Cerebellar nuclear complex (tissue), 1 donor: ENCODE measurements around the gene GMPPA.
A peak's percentile ranks its signal among the peaks of the same experiment; 100 is the strongest.

Experiments used
- DNase-seq, 2 experiments: peaks; one replicate each; lab custom pipeline; 2025; lab: John Stamatoyannopoulos, UW

GMPPA gene

DNA sequence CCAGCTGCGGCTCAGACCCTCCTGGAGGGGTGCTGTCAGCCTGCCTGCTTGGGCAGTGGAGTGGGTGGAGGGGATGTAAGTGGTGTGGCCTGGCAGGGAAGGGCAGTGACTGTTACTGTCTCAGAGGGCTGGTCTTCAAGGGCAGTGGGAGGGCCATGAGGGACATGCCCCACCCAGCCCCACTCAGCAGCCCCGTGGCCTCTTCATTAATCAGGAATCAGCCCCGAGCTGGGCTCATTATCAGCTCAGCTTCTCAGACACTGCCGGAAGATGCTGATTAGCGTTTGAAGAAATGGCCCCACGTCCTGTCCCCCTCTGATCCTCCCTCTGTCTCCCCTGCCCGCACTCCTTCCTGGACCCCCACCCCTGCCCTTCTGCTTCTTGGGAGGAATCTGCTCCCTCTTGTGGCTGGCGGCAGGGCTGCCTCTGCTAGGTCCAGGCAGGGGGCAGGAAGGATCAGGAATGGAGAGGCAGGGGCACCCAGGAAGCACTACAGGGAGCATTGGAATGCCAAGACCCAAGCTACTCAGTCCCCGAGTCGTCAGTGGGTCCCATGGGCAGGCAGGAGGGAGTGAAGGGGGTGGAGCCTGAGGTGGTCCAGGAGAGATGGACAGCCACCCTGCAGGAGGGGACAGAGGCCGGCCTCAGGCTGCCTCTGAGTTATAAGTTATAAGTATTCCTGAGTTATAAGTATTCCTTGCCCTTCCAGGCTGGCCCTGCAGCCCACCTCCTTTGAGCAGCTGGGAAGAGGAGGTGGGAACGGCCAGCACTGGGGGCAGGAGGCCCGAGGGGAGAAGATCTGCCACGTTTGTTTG, 22.6 kb downstream of the GMPPA start:
- no peak for DNase-seq

DNA sequence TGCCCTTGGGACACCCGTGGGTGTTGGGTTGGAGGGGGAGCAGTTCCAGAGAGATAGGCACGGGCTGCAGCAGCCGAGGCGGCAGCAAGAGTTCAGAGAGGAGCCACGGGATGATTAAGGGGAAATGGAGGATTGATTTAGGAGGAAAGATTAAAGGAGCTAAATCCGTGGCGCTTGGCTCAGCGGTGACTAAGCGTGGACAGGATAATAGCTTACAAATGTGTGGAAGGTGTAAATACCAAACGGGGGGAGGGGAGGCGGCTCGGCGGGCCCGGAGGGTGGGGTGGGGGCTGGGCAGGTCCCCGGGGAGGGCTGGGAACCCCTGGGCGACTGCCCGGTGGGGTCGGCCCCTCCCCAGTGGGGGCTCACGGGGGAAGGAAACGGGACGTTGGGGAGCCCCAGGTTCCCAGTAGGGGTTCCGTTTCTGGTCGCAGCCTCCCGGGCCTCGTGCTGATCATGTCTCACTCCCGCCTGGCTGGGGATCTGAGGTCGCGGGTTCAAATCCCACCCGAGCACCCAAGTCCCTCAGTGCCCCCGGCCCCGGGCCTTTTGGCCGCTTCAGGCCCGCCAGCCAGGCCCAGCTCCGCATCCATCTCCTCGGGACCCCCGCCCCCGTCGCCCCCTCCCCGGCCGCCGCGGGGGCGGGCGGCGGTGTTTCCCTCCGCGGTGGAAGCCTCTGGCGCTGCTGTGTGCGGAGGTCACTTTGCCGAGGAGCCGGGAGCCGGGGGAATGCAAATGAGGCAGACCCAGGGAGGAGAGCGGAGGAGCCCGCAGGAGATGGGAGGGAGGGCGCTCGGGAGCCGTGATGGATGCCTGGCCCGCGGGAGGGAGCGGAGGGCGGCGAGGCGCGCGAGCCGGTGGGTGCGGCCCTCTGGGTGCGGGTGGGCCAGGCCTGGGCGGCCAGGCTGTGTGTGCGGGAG, 23.7 kb downstream of the GMPPA start:
- no peak for DNase-seq

DNA sequence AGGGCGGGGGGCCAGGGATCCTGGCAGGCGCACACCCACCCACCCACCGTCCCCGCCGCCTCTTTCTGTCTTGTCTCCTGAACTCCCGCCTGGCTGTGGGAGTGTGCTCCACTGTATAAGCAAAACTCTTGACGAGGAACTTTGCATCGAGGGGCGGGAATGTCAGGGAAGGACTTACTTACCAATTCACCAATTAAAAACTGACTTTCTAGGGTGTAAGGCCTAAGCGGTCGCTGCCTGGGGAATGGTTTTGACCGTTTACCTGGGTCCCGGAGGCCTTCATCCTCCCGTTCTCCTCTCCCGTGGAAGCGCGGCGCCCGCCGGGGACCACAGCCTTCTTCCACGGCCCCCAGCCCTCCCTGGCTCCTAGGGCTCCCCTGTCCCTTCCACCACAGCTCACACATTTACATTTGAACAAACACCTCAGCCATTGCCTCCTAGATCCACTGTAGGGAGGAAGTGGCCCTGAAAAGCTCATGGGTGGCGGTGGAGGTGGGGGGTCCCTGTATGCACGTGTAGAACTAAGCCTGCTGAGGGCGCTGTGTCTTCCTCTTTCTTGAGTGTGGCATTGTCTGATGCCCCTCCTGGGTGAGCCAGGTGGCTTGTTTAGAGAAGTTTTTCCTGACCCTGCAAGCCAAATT, 24.5 kb downstream of the GMPPA start:
- no peak for DNase-seq

DNA sequence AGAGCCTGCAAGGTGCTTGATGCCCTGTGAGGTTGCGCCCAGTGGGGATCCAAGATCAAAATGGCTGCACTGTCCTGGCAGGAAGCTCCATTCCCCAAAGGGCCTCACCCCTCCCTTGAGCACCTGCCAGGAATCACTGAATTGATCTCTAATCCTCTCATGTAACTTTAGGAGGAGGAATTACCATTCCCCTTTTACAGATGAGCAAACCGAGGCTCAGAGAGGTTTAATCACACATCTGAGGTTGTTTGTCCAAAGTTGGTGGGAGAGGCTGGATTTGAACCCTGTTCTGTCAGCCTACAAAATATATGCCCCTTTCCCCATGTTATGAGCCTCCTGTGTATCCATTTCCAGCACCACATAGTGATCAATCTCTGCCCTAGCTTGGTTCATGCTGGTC, 26.1 kb downstream of the GMPPA start:
- DNase-seq = no peak

DNA sequence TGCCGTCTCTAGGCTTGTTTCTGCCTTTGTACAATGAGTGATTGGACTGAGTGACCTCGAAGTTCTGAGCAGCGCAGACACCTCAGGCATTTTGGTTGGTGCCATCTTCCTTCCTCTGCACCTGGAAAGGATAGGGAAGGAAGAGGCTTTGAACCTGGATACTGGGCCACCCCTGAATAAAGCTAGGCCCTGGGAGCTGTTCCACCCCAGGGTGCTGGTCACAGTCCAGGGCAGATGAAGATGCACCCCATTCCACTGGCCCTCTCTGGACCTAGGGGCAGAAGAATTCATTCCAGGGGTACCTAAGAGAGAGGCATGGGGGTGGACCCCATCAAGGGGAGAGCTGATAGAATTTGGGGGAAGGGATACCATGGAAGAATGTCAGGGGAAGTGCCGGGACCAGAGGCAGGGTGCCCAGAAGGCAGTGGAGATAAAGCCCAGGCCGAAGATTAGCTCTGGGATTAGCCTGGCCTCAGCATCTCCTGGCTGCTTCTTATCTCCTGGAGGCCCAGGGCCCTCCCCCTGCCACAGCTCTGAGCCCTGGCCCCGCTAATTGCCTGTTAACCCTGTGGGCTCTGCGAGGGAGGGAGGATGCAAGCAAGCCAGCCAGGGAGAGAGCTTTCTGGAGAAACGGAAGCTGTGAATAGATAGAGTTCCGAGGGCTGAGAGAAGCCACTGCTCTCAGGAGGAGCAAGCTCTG, 27.0 kb downstream of the GMPPA start:
- DNase-seq = no peak

DNA sequence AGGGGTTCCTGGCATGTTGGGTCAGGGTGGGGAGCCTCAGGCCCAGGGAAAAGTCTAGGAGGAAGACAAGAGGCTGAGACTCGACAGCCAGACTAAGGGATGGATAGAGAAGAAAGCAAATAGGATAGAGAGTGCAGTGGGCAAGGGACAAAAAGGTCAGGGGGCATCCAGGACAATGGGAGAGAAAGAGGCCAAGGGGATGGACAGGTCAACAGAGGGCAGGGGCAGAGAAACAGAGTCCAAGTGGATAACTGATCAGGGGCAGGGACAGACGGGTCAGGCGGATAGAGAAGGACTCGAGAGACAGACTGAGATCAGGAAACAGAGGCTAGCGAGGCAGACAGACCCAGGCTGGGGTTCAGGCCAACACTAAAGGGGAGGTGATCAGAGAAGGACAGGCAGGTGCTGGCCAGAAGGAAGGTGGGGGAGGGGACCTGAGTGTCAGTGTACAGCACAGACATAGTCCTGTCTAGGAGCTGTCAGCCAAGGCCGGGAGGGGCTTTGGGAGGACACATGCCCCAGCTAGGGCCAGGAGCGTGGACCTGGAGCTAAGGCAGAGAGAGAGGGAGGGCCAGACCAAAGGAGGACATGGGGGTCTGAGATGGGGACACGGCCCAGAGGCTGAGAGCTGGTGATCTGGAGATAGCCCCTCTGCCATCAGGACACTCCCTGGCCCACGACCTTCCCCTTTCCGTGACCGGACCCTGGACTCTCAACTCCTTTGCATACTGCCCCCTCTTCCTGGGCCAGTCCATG, 27.8 kb downstream of the GMPPA start:
- no peak for DNase-seq

DNA sequence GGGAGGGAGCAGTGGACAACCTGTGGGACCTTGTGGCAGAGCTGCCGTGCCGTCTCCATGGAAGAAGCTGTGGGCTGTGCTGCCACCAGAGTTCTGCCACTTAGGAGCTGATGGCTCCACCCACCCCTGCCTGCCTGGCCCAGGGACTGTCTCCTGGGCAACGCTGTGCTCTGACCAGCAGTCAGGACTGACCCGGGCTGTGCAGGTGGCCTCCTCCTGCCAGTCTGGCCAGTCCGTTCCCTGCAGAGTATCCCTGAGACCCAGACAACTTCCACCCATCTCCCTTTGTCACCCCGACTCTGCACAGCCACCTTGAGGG, 28.3 kb downstream of the GMPPA start:
- DNase-seq = no peak

DNA sequence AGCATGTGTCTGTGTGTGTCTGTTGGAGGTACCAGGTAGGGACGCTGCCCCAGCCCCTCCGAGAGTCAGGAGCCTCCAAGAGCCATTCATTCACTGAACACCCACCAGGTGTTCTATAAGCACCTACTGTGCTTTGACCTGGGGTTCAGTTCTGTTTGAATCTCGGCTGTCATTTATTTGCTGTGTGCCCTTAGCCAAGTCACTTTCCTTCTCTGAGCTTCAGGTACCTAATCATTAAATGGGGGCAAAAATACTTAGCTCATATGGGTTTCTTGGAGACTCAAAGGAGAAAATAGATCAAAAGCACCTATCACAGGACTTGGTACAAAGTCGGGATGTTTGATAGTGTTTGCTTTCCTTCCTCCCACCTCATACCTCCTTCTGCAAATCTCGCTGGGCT, 28.8 kb downstream of the GMPPA start:
- no peak for DNase-seq

DNA sequence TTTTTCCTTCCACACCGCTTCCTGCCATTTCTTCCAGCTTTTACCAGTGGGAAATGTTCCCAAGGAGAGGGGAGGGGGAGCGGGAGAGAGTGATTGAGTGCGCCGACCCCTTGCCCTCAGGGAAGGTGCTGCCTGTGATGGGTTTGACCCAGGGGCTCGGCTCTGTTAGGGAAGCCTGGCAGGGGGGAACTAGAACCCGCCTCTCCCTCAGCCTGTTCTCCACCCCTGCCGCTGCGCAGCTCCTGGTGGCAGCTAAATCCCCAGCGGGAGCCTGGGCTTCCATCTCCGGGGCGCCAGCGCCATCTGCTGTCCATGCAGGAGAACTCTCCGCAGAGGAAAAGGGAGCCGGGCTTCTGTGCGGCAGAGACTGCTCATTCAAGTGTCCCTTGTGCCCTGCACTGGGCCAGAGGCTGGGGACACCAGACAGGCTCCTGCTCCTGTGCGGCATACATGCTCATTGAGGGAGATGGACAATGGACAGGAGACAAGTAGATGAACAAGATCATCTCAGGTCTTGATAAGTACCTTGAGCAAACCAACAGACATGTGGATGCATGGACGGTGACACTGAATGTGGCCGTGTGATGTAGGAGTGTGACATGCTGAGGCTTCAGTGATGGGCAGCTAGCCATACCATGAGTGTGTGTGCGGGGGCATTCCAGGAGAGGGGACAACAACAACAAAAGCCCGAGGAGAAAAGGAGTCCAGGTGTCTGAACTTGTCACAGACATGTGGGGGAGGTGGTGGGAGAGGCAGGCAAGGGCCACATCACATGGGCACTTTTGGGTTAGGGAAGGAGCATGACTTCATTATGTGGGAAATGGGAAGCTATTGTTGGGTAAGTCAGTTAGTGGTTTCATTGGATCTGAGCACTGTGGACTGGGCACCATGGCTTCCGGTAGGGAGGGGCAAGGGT, 31.6 kb downstream of the GMPPA start:
- peak; percentile 8 to 64 for DNase-seq

DNA sequence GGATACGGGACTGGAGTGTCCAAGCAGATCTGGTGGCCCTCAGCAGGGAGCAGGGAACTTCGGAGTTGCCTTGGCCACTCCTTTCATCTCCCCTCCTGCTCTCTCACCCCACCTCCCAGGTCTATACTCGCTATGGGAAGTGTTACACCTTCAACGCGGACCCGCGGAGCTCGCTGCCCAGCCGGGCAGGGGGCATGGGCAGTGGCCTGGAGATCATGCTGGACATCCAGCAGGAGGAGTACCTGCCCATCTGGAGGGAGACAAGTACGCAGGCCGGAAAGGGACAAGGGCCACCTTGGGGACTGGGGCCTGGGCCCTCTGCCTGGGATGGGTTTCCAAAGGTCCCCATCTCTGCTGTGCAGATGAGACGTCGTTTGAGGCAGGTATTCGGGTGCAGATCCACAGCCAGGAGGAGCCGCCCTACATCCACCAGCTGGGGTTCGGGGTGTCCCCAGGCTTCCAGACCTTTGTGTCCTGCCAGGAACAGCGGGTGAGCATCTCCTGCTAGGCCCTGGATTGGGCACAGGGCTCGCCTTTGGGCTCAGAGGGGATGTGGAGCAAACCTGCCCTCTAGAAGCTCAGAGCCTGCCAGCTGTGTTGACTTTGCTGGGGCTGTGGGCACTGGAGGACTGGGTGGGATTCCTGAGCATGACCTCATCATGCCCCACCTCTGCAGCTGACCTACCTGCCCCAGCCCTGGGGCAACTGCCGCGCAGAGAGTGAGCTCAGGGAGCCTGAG, 33.1 kb downstream of the GMPPA start:
- no peak for DNase-seq

DNA sequence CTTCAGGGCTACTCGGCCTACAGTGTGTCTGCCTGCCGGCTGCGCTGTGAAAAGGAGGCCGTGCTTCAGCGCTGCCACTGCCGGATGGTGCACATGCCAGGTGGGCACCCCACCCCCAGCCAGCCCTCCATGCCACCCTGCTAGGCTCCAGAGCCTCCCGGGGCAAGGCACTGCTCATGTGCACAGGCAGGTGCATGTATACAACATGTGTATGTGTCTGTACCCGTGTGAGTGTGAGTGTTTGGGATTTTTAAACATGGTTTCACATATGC, 33.6 kb downstream of the GMPPA start:
- DNase-seq = no peak

DNA sequence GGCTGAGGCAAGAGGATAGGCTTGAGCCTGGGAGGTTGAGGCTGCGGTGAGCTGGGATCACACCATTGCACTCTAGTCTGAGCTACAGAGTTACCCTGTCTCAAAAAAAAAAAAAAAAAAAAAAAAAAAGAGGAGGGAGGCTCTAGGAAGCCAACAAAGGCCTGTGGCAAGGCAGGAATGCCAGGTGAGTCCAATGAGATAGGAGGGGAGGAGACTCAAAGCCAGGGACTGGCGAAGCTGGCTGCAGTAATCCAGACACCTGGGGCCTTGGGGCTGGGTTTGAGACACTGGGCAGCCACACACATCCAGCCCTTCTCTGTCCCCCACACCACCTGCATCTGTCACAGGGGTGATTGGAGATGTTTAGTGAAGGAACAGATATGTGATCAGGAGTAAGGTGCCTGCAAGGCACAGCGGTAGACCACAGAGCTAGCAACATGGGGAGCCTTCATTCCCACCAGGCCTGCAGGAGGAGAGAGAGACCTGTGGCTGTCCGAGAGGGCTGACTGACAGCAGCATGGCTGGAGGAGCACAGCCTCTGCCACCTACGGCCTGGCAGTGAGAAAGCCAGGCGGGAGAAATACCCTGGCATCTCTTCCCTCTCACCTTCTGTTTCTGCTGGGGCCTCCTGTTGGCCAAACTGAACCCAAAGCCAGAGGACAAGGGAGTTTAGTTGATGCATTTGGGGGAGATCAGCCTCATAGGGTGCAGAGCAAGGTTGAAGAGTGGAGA, 35.4 kb downstream of the GMPPA start:
- no peak for DNase-seq

DNA sequence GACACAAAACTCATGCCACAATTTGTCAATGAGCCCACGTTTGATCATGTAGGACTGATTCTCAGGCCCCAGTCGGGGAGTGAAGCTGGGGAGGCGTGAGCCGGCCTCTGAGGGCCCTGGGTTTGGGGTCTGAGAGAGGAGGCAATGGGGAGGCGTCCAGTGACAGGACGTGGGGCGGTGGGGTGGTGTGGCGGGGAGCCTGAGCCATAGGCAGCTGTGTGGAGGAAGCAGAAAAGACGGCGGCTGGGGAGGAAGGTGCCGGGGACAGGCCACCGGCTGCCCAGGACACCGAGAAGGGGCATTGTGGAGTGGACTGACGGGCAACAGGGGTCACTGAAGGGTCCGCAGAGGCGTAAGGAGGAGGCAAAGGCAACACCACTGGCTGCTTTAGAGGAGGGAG, 37.7 kb downstream of the GMPPA start:
- no peak for DNase-seq

DNA sequence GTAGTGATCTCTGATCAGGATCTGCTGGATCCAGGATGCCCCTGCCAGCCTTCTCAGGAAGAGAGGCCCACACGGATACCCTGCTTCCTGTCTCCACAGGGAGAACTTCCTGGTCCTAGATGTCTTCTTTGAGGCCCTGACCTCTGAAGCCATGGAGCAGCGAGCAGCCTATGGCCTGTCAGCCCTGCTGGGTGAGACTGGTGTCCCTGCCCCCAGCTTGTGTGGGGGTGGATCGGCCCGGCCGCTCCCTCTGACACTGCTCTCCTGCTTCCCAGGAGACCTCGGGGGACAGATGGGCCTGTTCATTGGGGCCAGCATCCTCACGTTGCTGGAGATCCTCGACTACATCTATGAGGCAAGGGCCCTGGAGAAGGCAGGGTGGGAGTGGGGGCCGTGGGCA, 38.3 kb downstream of the GMPPA start:
- no peak for DNase-seq

DNA sequence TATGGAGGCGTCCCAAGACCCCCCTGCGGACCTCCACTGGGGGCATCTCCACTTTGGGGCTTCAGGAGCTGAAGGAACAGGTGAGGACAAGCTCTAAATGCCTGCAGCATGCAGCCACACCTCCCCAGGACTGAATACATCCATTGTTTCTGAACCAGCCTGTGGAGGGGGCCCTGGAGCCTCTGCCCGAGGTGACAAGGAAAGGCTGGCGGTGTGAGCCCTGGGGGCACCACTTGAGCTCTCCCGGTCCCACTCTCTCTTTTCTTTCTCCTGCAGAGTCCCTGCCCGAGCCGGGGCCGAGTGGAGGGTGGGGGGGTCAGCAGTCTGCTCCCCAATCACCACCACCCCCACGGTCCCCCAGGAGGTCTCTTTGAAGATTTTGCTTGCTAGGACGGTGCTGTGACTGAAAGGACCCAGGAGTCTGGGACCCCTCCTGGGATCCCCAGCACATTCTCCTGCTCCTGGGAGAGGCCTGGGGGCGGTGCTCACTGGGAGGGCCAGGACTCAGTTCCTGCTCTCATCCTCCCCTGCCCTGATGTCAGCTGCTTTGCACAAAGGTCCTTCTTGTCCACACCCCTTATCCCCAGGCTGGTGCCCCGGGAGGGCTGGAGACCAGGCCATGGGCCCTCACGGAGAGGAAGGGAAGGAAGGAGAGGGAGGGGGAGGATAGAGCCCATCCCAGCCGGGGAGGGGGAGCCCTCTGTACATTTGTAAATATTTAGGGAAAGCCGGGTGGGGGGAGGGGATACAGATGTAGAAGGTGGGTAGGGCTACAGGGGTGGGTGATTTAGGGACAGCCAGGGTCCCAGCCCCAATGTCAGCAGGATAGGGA, 39.2 kb downstream of the GMPPA start:
- DNase-seq = no peak

DNA sequence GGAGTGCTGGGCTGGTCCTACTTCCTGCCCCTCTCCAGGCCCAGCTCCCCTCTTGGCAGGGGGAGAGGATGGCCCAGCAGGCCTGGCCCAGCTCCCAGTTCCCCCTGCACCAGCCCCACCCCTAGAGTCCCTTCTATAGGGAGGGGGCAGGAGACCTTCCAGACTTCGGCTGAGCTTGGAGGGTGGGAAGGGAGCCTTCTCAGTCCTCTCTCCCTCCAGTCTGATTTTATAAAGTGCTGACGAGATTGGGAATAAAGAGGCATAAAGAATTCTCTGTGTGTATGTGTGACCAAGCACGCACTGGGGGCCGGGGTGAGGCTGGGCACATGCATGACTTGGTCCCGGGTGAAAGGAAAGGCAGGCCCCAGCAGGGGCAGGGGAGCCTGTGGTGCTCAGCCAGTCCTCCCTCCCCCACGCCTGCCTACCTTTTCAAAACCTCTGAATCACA, 39.8 kb downstream of the GMPPA start:
- DNase-seq = no peak

DNA sequence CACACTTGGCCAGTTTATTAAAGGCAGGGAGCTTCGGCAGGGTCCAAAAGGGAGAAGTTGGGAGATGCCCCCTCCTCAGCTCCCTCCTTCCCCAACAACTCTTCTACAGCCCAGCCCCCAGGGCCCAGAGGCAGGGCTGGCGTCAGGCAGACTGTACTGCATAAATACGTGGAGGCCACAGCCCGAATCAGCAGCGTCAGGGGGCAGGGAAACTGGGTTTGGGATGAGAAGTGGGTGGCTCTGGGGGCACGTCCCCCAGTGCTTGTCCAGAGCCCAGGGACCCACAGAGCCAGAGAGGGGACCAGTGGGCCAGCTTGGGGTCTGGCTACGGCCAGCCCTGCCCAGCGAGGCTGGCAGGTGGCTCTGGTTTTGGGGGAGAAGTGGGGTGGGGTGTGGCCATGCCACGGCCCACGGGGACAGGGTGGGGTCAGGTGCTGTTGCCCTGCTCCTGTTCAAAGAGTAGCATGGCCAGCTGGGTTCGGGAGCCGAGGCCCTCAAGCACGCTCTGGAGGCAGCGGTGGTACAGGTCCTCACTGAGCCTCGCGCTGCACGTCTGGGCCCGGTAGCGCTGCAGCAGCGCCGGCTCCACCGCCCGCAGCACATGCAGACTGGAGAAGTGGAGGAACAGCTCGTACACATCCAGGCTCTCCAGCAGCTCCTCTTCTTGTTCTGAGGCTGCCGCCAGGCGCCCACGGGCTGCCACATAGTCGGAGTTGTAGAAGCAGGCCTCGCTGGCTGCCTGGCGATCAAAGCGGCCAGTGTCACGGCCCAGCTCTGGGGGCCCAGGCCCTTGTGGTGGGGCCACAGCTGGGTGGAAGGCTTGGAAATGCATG, 40.5 kb downstream of the GMPPA start:
- DNase-seq = no peak
